ENCODE results near the gene KCTD11.

Gene KCTD11

DNA sequence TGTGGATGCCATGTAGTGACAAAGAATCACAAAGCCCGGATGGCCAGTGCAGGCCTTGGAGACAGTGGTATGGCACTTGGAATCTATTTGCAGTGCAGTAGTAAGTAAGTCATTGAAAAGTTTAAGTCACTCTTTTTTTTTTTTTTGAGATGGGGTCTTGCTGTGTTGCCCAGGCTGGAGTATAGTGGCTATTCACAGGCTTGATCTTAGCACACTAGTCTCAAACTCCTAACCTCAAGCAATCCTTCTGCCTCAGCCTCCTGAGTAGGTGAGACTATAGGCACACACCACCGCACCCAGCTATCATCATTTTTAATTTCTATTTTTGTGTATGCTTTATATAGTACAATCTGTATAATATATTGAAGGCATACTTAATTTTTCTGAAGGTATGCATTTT is 46.6 kb downstream of the KCTD11 start:
- TF ChIP-seq TAF1 (IDR thresholded peaks at IDR 0.05; ENCODE audit: borderline replicate concordance, low read depth, low read length), result no peak
- no peak for TF ChIP-seq POLR2AphosphoS5 (IDR thresholded peaks at IDR 0.05; ENCODE audit: low read depth, low read length)
- no peak for TF ChIP-seq POLR2A (IDR thresholded peaks at IDR 0.05; ENCODE audit: low read depth, low read length)
- no peak for DNase-seq (ENCODE audit: insufficient read length)
- no peak for FAIRE-seq

DNA sequence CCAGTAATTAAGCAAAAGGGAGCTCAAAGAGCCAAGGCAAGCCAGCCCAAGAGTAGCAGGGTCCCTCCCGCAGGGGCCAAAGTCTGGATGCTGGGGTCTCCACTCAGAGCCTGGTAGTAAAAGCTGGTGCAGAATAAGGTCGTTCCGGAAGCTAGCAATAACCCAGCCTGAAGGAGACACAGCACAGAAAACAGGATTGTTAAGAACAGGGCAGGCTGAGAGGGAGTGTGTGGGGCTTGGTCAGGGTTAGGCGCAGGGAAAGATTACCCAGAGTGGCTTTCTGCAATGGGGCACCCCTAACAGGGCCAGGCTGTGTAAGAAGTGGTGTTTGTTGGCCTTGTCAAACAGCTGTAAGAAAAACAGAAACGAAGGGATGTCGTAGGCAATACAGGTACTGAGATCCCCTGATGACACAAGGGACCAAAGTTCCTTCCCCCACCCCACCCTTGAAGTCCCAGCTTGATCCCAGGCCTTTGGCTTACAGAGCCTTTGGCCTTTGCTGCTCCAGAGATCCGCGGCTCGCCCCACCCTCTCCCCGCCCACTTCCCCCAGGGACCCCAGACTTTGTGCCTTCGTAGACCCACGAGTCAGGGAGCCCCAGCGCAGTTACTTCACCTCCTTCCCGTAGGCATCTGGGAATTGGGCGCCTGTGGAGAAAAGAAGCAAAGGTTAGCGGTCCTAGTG is 51.2 kb downstream of the KCTD11 start:
- TF ChIP-seq POLR2AphosphoS5 (IDR thresholded peaks at IDR 0.05; ENCODE audit: low read depth, low read length) (no peak), POLR2A (IDR thresholded peaks at IDR 0.05; ENCODE audit: low read depth, low read length) (no peak), TAF1 (IDR thresholded peaks at IDR 0.05; ENCODE audit: borderline replicate concordance, low read depth, low read length) (no peak)
- peak; percentile 66 for FAIRE-seq
- no peak for DNase-seq (ENCODE audit: insufficient read length)

DNA sequence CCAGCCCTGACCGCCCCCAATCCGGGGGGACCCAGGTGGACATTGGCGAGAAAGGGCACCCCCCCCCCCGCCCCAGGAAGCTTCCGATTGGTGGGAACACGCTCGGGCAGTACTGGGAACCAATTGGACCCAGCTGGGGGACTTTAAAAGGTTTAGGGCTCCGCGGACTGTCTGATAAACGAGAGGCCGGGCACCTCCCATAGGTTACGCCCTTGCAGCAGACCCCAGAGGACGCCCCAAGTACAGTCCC is 51.7 kb downstream of the KCTD11 start:
- DNase-seq (ENCODE audit: insufficient read length), result no peak
- TF ChIP-seq POLR2A (IDR thresholded peaks at IDR 0.05; ENCODE audit: low read depth, low read length) (no peak), TAF1 (IDR thresholded peaks at IDR 0.05; ENCODE audit: borderline replicate concordance, low read depth, low read length) (no peak), POLR2AphosphoS5 (IDR thresholded peaks at IDR 0.05; ENCODE audit: low read depth, low read length) (no peak)
- FAIRE-seq, result no peak

DNA sequence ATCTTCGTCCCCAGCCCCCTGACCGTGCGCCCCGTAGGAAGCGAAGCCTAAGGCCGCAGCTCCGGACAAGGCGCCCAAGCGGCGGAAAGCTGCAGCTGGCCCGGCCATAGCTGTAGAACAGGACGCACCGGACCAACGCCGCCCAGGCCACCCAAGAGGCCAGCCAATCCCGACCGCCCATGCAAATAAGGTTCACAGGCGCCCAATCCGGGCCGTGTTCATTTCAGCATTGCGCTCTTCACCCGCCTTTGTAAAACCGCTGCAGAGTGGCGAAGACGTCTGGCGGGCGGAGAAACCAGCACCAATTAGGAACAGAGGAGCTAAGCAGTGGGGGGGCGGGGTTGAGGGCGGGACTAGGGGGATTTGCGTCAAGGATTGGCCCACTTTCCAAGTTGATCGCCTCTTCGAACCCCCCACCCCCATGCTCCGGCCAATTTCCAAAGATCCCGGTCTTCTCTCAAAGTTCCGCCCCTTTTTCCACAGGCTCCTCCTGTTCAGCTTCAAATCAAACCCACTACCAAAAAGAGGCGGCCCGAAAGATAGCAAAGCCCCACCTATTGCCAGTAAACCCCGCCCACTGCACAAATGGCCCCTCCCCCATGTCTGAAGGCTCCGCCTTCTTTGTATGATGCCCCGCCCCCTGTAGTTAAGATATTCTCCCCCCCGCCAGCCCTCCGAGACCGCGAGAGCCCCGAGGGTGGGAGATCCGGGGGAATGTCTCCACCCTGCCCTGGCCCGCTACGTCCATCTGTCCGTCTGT is 52.2 kb downstream of the KCTD11 start, which contains the start of gene TMEM256:
TSS of gene TMEM256 (minus strand) at position 121 of the 760 bp plus-strand sequence. CDS start at position 108, 13 bp downstream.
- FAIRE-seq (peak; percentile 99), DNase-seq (ENCODE audit: insufficient read length) (peak; percentile 95)
- TF ChIP-seq TAF1 (IDR thresholded peaks at IDR 0.05; ENCODE audit: borderline replicate concordance, low read depth, low read length) (peak; percentile 82), POLR2A (IDR thresholded peaks at IDR 0.05; ENCODE audit: low read depth, low read length) (peak; percentile 94), POLR2AphosphoS5 (IDR thresholded peaks at IDR 0.05; ENCODE audit: low read depth, low read length) (peak; percentile 91)

Measured in GM12892 (cell line).